WTC11 (cell line): Measurements from ENCODE around the gene KRTAP5-2. TPM values are rescaled to one million over a fixed set of nuclear protein-coding genes. Genes with fewer than 3 reads are reported as not detected.
"Not testable (repeated sequence)": the region's sequence is repeated elsewhere in the genome, so short reads cannot be mapped to it uniquely, and the experiment has no call there.

ENCODE experiments used
- ATAC-seq: fragments of 200-7000 bp; cut with Tn5 transposase; 2 replicates; pipeline ENCODE4 v1.10.0; 2021; ENCODE audit warnings: mild to moderate bottlenecking, moderate library complexity
- CTCF ChIA-PET: fragments of 300-600 bp; sonication (Branson Sonifier 250); formaldehyde crosslinking; loops from one replicate; lab custom pipeline; 2021; ENCODE audit warnings: antibody characterized with exemption; lab: Charles Lee
- POLR2A ChIA-PET: fragments of 350-600 bp; sonication (Branson Sonifier 250); formaldehyde crosslinking; loops from one replicate; lab custom pipeline; 2021; ENCODE audit warnings: antibody characterized with exemption; lab: Charles Lee
- DNase-seq: peaks from one replicate; pipeline ENCODE4 v3.0.0; 2021; ENCODE audit warnings: low spot score
- H3K27ac Mint-ChIP-seq: 2 replicates; pipeline ENCODE4 v1.8.0; 2021; ENCODE audit warnings: mixed read lengths
- H3K27me3 Mint-ChIP-seq: 2 replicates; pipeline ENCODE4 v1.8.0; 2021; ENCODE audit warnings: low read depth, mild to moderate bottlenecking, moderate library complexity, mixed read lengths
- H3K36me3 Mint-ChIP-seq: 2 replicates; pipeline ENCODE4 v1.8.0; 2021; ENCODE audit warnings: mixed read lengths
- H3K4me1 Mint-ChIP-seq: 2 replicates; pipeline ENCODE4 v1.8.0; 2022; ENCODE audit warnings: mixed read lengths
- H3K4me3 Mint-ChIP-seq: 2 replicates; pipeline ENCODE4 v1.8.0; 2021; ENCODE audit warnings: mild to moderate bottlenecking, moderate library complexity, mixed read lengths
- H3K9me3 Mint-ChIP-seq: 2 replicates; pipeline ENCODE4 v1.8.0; 2021; ENCODE audit warnings: mixed read lengths
- CBFB ChIP-seq: sonication (generic); formaldehyde crosslinking; IDR thresholded peaks from 2 replicates; pipeline ENCODE4 v1.8.1; 2022; ENCODE audit warnings: mild to moderate bottlenecking, low read depth, missing genetic modification reagents
- CREB1 ChIP-seq: sonication (generic); formaldehyde crosslinking; IDR thresholded peaks from 2 replicates; pipeline ENCODE4 v1.8.0; 2023; ENCODE audit warnings: mild to moderate bottlenecking, missing genetic modification reagents
- E2F5 ChIP-seq: sonication (generic); formaldehyde crosslinking; IDR thresholded peaks from 2 replicates; pipeline ENCODE4 v1.8.1; 2022; ENCODE audit warnings: mild to moderate bottlenecking, moderate library complexity, missing genetic modification reagents
- ELF4 ChIP-seq: sonication (generic); formaldehyde crosslinking; IDR thresholded peaks from 2 replicates; pipeline ENCODE4 v1.8.1; 2022; ENCODE audit warnings: low read depth, mild to moderate bottlenecking, moderate library complexity, missing genetic modification reagents
- FOXK1 ChIP-seq: sonication (generic); formaldehyde crosslinking; IDR thresholded peaks from 2 replicates; pipeline ENCODE4 v1.8.0; 2022; ENCODE audit warnings: mild to moderate bottlenecking, moderate library complexity, missing genetic modification reagents
- FOXP1 ChIP-seq: sonication (generic); formaldehyde crosslinking; IDR thresholded peaks from 2 replicates; pipeline ENCODE4 v1.8.0; 2022; ENCODE audit warnings: missing genetic modification reagents, mild to moderate bottlenecking, moderate library complexity, borderline replicate concordance
- NFATC4 ChIP-seq: fragments of 250-450 bp; sonication (Bioruptor Pico); IDR thresholded peaks from 2 replicates; pipeline ENCODE4 v1.9.0; 2021; ENCODE audit warnings: mild to moderate bottlenecking
- SOX15 ChIP-seq: fragments of 250-450 bp; sonication (Bioruptor Pico); IDR thresholded peaks from 2 replicates; pipeline ENCODE4 v1.9.0; 2021; ENCODE audit warnings: mild to moderate bottlenecking
- ZBTB21 ChIP-seq: sonication (generic); formaldehyde crosslinking; IDR thresholded peaks from 2 replicates; pipeline ENCODE4 v1.8.1; 2023; ENCODE audit warnings: mild to moderate bottlenecking, missing genetic modification reagents, borderline replicate concordance
- ZNF138 ChIP-seq: sonication (generic); formaldehyde crosslinking; conservative IDR thresholded peaks from 2 replicates; pipeline ENCODE4 v1.8.1; 2022; ENCODE audit warnings: mild to moderate bottlenecking, moderate library complexity, missing genetic modification reagents
- total RNA-seq: library from RNA; stranded (reverse); gene quantifications from 3 replicates; pipeline ENCODE4 v1.2.3, GENCODE V29; 2021
- TF ChIP-seq, protein P1 (sequence below): sonication (generic); formaldehyde crosslinking; IDR thresholded peaks from 2 replicates; pipeline ENCODE4 v1.8.0; 2022; ENCODE audit warnings: mild to moderate bottlenecking, missing genetic modification reagents
- TF ChIP-seq, protein P2 (sequence below): fragments of 250-450 bp; sonication (Bioruptor Pico); IDR thresholded peaks from 2 replicates; pipeline ENCODE4 v1.9.0; 2021; ENCODE audit warnings: mild to moderate bottlenecking
- TF ChIP-seq, protein P3 (sequence below): sonication (generic); formaldehyde crosslinking; IDR thresholded peaks from 2 replicates; pipeline ENCODE4 v1.8.1; 2023; ENCODE audit warnings: mild to moderate bottlenecking, missing genetic modification reagents

KRTAP5-2 gene
- total RNA-seq, 1 experiment from 2014 or later, result not detected

DNA sequence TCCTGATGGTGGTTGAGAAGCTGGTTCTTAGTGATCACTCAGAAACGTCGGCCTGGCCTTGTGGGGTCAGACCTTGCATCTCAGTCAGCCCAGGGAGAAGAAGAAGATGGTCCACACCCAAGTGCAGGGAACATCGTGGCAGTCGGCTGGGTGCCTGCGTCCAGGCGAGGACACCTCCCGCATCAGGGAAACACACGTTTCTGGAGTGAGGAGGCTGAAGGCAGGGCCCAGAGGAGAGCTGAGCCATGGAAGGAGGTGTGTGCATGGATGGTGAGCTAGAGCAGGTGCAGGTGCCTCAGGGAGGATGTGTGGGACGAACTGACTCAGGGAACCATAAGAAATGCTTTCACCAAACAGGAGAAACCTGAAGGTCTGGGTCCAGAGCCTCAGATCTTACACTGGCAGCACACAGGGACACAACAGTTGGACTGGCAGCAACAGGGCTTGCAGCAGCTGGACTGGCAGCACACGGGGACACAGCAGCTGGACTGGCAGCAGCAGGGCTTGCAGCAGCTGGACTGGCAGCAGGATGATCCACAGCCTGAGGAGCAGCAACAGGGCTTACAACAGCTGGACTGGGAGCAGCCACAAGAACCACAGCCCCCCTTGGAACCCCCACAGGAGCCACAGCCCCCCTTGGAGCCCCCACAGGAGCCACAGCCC lies 632 bp downstream of the KRTAP5-2 start (continued):
- TF ChIP-seq FOXP1, result no peak

- peaks cover 35% of the 10 kb centered on the region for H3K4me1 Mint-ChIP-seq
- ATAC-seq, result peak; percentile 78
- peak overlapping the region; percentile 43 for H3K4me3 Mint-ChIP-seq
- H3K27ac Mint-ChIP-seq, result peak overlapping the region; percentile 48
- peaks cover 63% of the 10 kb centered on the region for H3K27me3 Mint-ChIP-seq
- not testable (repeated sequence) for DNase-seq
- TF ChIP-seq, protein P1, sequence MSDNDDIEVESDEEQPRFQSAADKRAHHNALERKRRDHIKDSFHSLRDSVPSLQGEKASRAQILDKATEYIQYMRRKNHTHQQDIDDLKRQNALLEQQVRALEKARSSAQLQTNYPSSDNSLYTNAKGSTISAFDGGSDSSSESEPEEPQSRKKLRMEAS (CRISPR knock-in tag), result peak; percentile 62
- 0 out of 2 replicates have a peak, but pooled peaks have one; percentile 57 for TF ChIP-seq ZBTB21 (CRISPR knock-in tag)
- TF ChIP-seq ZNF138 (CRISPR knock-in tag), result 0 out of 2 replicates have a peak, but pooled peaks have one; percentile 20
- TF ChIP-seq, all 79 proteins: peak for 3; not testable (repeated sequence) for 76
- CTCF ChIA-PET, result interaction anchor here (0.5 to 6.2 kb wide), 18 partner anchors 9 to 286 kb away, joined by 3 to 102 read pairs (median 8); partner anchors contain the start of genes DUSP8, KRTAP5-3 and KRTAP5-5
- peaks cover 30% of the 10 kb centered on the region for H3K9me3 Mint-ChIP-seq
- POLR2A ChIA-PET, result interaction anchor here (1.5 kb wide), 1 partner anchor 48 kb away, joined by 7 read pairs; no protein-coding TSS in a partner anchor
- H3K36me3 Mint-ChIP-seq, result peaks cover 27% of the 10 kb centered on the region
Measured at GRCh38 chr11:1596576-1597121, 1.4 kb downstream of the KRTAP5-2 start.

GRCh38 chr11:1595994-1596575 lies 2.0 kb downstream of the KRTAP5-2 start:
- peaks cover 21% of the 10 kb centered on the region for H3K36me3 Mint-ChIP-seq
- H3K4me1 Mint-ChIP-seq, result peaks cover 35% of the 10 kb centered on the region
- peak overlapping the region; percentile 43; the same call in 1 of the 2 replicates for H3K4me3 Mint-ChIP-seq
- ATAC-seq, result peak; percentile 15
- H3K27me3 Mint-ChIP-seq, result peaks cover 61% of the 10 kb centered on the region
- peak overlapping the region; percentile 24 for H3K27ac Mint-ChIP-seq
- CTCF ChIA-PET, result interaction anchor here (0.7 to 6.2 kb wide), 38 partner anchors 8 to 527 kb away, joined by 3 to 102 read pairs (median 8); partner anchors contain the start of genes BRSK2, DUSP8, KRTAP5-1 and KRTAP5-3
- POLR2A ChIA-PET, result interaction anchor here (1.5 kb wide), 1 partner anchor 47 kb away, joined by 7 read pairs; no protein-coding TSS in a partner anchor
- not testable (repeated sequence) for DNase-seq
- H3K9me3 Mint-ChIP-seq, result peaks cover 24% of the 10 kb centered on the region

- POLR2A ChIA-PET, result no interaction called here
- H3K27me3 Mint-ChIP-seq, result peaks cover 55% of the 10 kb centered on the region
Measured at GRCh38 chr11:1592628-1593027, 5.5 kb downstream of the KRTAP5-2 start.

More at GRCh38 chr11:1592628-1593027, 5.5 kb downstream of the KRTAP5-2 start:
- DNase-seq (no peak), ATAC-seq (no peak)
- Mint-ChIP-seq H3K4me1 (peaks cover 28% of the 10 kb centered on the region), H3K36me3 (no peaks in the 10 kb centered on the region), H3K4me3 (no peak overlapping the region), H3K9me3 (no peaks in the 10 kb centered on the region), H3K27ac (no peak overlapping the region)
- no peak for TF ChIP-seq NFATC4 (CRISPR knock-in tag)
- no peak for TF ChIP-seq FOXK1 (CRISPR knock-in tag)
- TF ChIP-seq, protein P2, sequence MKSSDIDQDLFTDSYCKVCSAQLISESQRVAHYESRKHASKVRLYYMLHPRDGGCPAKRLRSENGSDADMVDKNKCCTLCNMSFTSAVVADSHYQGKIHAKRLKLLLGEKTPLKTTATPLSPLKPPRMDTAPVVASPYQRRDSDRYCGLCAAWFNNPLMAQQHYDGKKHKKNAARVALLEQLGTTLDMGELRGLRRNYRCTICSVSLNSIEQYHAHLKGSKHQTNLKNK (CRISPR knock-in tag), result no peak
- TF ChIP-seq, protein P3, sequence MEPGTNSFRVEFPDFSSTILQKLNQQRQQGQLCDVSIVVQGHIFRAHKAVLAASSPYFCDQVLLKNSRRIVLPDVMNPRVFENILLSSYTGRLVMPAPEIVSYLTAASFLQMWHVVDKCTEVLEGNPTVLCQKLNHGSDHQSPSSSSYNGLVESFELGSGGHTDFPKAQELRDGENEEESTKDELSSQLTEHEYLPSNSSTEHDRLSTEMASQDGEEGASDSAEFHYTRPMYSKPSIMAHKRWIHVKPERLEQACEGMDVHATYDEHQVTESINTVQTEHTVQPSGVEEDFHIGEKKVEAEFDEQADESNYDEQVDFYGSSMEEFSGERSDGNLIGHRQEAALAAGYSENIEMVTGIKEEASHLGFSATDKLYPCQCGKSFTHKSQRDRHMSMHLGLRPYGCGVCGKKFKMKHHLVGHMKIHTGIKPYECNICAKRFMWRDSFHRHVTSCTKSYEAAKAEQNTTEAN (CRISPR knock-in tag), result no peak
- TF ChIP-seq SOX15 (CRISPR knock-in tag), result no peak
- no peak for TF ChIP-seq ELF4 (CRISPR knock-in tag)
- no peak for TF ChIP-seq E2F5 (CRISPR knock-in tag)
- no peak for TF ChIP-seq ZNF138 (CRISPR knock-in tag)
- TF ChIP-seq CREB1 (CRISPR knock-in tag), result no peak
- TF ChIP-seq CBFB (CRISPR knock-in tag), result no peak
- CTCF ChIA-PET, result interaction anchor here (1.3 to 6.2 kb wide), 3 partner anchors 18 to 46 kb away, joined by 3 to 98 read pairs (median 8); no protein-coding TSS in a partner anchor
